ENCODE results near the gene MMADHC.

Gene MMADHC

GRCh38 chr2:149556452-149556851, 31.1 kb downstream of the MMADHC start:
- no peak for DNase-seq (ENCODE audit: low spot score)

- no peak for DNase-seq (ENCODE audit: low spot score)
These were observed 34.7 kb downstream of the MMADHC start for GRCh38 chr2:149552830-149553229.

GRCh38 chr2:149552226-149552625, 35.3 kb downstream of the MMADHC start:
- DNase-seq (ENCODE audit: low spot score), result no peak

GRCh38 chr2:149544692-149545091, 42.9 kb downstream of the MMADHC start:
- DNase-seq (ENCODE audit: low spot score), result no peak

GRCh38 chr2:149543845-149544244, 43.7 kb downstream of the MMADHC start:
- DNase-seq (ENCODE audit: low spot score), result no peak

- DNase-seq (ENCODE audit: low spot score), result no peak
These were observed 47.4 kb downstream of the MMADHC start for GRCh38 chr2:149540138-149540537.

- DNase-seq (ENCODE audit: low spot score), result no peak
These were observed 49.3 kb downstream of the MMADHC start for GRCh38 chr2:149538138-149538833.

DNA sequence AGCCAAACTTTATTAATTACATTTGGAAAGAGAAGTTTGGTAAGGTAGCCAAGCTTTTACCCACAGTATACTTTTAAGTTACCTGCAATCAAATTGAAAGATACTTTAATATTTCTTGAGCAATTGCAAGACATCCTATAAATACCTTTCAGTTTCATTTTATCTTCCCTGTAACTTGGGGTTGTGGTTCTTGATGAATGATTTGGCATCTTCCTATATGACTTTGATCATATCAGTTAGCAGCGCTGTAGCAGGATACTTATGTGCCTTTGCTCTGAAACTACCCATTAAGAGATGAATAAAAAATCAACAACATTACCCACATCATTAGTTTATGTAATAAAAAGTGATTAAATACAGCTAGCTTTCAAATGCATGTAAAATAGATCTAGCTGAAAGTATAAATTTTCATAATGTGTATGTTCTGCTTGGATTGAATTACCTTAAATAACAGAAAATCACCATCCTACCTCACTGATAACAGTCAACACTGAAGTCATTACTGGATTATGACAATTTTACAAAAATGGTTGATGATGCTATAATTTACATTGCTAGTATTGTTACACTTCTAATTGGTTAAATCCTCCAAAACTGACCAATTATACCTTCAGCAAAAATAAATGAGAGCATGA, 50.4 kb downstream of the MMADHC start:
- DNase-seq (ENCODE audit: low spot score), result no peak

DNA sequence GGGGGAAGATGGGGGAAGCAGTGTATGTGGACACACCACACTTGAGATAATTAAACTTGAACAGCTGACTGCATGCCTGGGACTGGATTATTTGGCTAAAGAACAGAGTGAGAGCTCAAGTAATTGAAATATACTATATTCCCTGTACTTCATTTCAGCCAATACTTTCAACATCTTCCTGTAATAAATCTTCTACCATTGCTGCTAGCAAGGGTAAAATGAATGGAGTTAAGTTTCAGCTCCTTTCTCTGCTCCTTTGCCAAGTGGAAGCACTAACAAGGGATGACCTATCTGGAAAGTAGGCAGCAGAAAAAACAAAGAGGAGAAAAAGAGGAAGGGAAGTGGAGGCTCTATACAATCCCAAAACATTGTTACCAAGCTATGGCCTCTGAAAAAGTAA, 50.9 kb downstream of the MMADHC start:
- no peak for DNase-seq (ENCODE audit: low spot score)

DNA sequence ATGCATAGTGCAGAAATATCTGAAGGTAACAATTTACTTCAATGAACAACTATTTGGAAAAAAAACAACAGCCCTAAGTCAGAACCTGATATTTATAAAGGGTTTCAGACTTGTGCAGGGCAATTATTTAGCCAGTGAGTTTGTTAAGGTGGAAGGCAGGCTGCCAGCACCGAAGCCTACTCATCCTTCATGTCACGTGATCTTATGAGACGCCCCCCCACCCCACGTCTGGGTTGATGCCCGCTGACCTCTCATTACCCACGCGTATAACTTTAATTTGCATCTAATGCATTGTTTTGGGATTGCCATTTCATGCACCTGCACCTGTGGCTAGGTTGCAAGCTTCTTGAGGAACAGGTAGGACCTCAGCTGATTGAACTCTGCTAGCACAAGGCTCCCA, 52.9 kb downstream of the MMADHC start:
- DNase-seq (ENCODE audit: low spot score), result no peak

GRCh38 chr2:149528983-149529382, 58.6 kb downstream of the MMADHC start:
- no peak for DNase-seq (ENCODE audit: low spot score)

DNA sequence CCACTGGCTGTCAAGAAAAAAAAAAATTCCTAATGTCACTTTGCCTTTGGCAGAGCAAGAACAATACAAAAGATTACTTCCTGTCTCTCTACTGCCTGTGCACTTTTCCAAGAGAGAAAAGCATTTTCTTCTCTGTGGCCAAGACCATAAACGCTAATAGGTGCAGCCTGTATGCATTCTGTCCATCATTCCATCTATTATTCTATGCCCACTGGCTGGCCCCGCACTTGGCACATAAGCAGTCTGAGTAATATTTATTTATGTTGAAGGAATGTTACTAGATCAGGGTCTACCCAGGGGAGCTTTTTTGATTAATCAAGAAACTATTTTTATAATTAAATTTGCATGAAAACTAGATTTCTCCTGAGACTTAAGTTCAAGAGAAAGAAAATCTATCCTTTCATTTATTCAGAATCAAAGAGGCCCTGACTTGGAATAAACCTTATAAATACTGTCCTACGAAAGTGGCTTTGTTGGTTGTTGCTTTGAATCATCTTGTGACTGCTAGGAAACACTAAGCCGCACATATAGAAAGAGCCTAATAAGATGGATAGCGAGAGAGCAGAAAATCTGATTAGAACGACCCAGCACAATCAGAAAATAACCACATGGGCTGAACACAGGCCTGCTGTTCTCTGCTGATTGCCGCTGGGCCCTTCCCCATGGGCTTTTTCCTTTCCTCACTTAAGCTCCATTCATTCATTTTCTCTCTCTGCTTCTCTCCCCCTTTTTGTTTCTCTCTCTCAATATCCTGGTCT, 59.4 kb downstream of the MMADHC start:
- DNase-seq (ENCODE audit: low spot score), result no peak

GRCh38 chr2:149526689-149527088, 60.9 kb downstream of the MMADHC start:
- DNase-seq (ENCODE audit: low spot score), result no peak

GRCh38 chr2:149525323-149525722, 62.3 kb downstream of the MMADHC start:
- no peak for DNase-seq (ENCODE audit: low spot score)
